HCT116 (cell line): ENCODE results near the gene ARHGEF35. TPM values are rescaled to one million over a fixed set of nuclear protein-coding genes. Genes with fewer than 3 reads are reported as not detected.
A peak's percentile ranks its signal among the peaks of the same experiment; 100 is the strongest.
"Not testable (repeated sequence)": the region's sequence is repeated elsewhere in the genome, so short reads cannot be mapped to it uniquely, and the experiment has no call there.

Experiments used
- ATAC-seq: fragments of 200-7000 bp; cut with Tn5 transposase; 2 replicates; pipeline ENCODE4 v1.9.1; 2020; ENCODE audit warnings: mild to moderate bottlenecking, moderate library complexity
- Bru-seq: library from RNA; stranded (reverse); fragments of 400-500 nt; gene quantifications from one replicate; lab custom pipeline; 2021; lab: Mats Ljungman, UMichigan
- BruChase-seq, 2 experiments: library from RNA; stranded (reverse); fragments of 400-500 nt; gene quantifications; one replicate each; lab custom pipeline; 2021; lab: Mats Ljungman, UMichigan
- BruUV-seq: library from RNA; stranded (reverse); fragments of 400-500 nt; replicated peaks from 2 replicates; lab custom pipeline; 2021; lab: Mats Ljungman, UMichigan
- CTCF ChIA-PET: fragments of 300-600 bp; sonication (Branson Sonifier 250); formaldehyde crosslinking; loops from one replicate; lab custom pipeline; 2021; ENCODE audit warnings: antibody characterized with exemption; lab: Charles Lee
- POLR2A ChIA-PET: fragments of 300-600, 350-600 bp; sonication (Branson Sonifier 250); formaldehyde crosslinking; loops from one replicate; lab custom pipeline; 2021; ENCODE audit warnings: antibody characterized with exemption; lab: Charles Lee
- RAD21 ChIA-PET, 2 experiments: fragments of 300-600 bp; sonication (Branson Sonifier 250); formaldehyde crosslinking; loops; one replicate each; lab custom pipeline; 2023; ENCODE audit warnings: low total read pairs in 2 of 2; ENCODE audit not compliant: uncharacterized antibody in 2 of 2, unreplicated experiment in 2 of 2, low non-redundant PET in 1 of 2; lab: Charles Lee
- DNase-seq: peaks from one replicate; pipeline ENCODE4 v3.0.0-alpha.2; 2010; ENCODE audit warnings: low read depth, low spot score
- H2AFZ ChIP-seq: fragments of 200-600 bp; shearing (Covaris generic), sonication (generic); 2 replicates; pipeline ENCODE4 v1.6.1; 2017; ENCODE audit warnings: low read depth, mixed run types, mixed read lengths, antibody characterized with exemption, low read length; ENCODE audit not compliant: poor library complexity, severe bottlenecking
- H3K27ac ChIP-seq: 2 replicates; pipeline ENCODE4 v1.5.1; 2012; ENCODE audit warnings: low read depth, low read length
- H3K27me3 ChIP-seq: fragments of 200-600 bp; sonication (generic); 2 replicates; pipeline ENCODE4 v1.6.1; 2016; ENCODE audit warnings: mixed run types, low read length, mixed read lengths; ENCODE audit not compliant: insufficient read depth
- H3K36me3 ChIP-seq, 2 experiments: fragments of 200-500 bp in 1 of 2; fragments of 200-600 bp in 1 of 2; sonication (Bioruptor generic) in 1 of 2; sonication (generic) in 1 of 2; 2 replicates each; pipeline versions ENCODE4 v1.5.1 to v1.6.1; 2014 to 2016; ENCODE audit warnings: low read length in 2 of 2, inconsistent platforms in 1 of 2, mixed read lengths in 1 of 2, mixed run types in 1 of 2; ENCODE audit not compliant: insufficient read depth in 2 of 2, control insufficient read depth in 1 of 2
- H3K4me1 ChIP-seq, 2 experiments: fragments of 200-600 bp in 1 of 2; sonication (generic) in 1 of 2; 2 replicates each; pipeline versions ENCODE4 v1.5.1 to v1.6.1; 2012 to 2017; ENCODE audit warnings: low read length in 2 of 2, inconsistent platforms in 1 of 2, mild to moderate bottlenecking in 1 of 2, mixed read lengths in 1 of 2, mixed run types in 1 of 2, moderate library complexity in 1 of 2; ENCODE audit not compliant: insufficient read depth in 2 of 2, control insufficient read depth in 1 of 2
- H3K4me2 ChIP-seq: fragments of 200-600 bp; sonication (generic); 2 replicates; pipeline ENCODE4 v1.6.1; 2017; ENCODE audit warnings: mixed run types, low read length, mixed read lengths
- H3K4me3 ChIP-seq, 2 experiments: fragments of 200-600 bp in 1 of 2; sonication (generic) in 1 of 2; replicated peaks in 1 of 2; 2 replicates each; pipeline ENCODE4 v1.5.1; 2011 to 2016; ENCODE audit warnings: low read length in 2 of 2, control low read depth in 1 of 2, low read depth in 1 of 2, mild to moderate bottlenecking in 1 of 2, mixed read lengths in 1 of 2, mixed run types in 1 of 2
- H3K79me2 ChIP-seq: fragments of 200-600 bp; sonication (generic); 2 replicates; pipeline ENCODE4 v1.6.1; 2017; ENCODE audit warnings: mild to moderate bottlenecking, mixed run types, low read length, moderate library complexity, mixed read lengths; ENCODE audit not compliant: insufficient read depth
- H3K9ac ChIP-seq: fragments of 200-600 bp; sonication (generic); 2 replicates; pipeline ENCODE4 v1.6.1; 2016; ENCODE audit warnings: low read length, mixed read lengths
- H3K9me2 ChIP-seq: fragments of 200-600 bp; sonication (generic), shearing (Covaris generic); 2 replicates; pipeline ENCODE4 v1.6.1; 2017; ENCODE audit warnings: mixed run types, mild to moderate bottlenecking, moderate library complexity; ENCODE audit not compliant: insufficient read depth
- H3K9me3 ChIP-seq, 2 experiments: fragments of 200-500 bp in 1 of 2; fragments of 200-600 bp in 1 of 2; sonication (Bioruptor generic) in 1 of 2; sonication (generic) in 1 of 2; 2 replicates each; pipeline ENCODE4 v1.6.1; 2014 to 2017; ENCODE audit warnings: low read length in 2 of 2, mixed read lengths in 2 of 2, inconsistent platforms in 1 of 2, low read depth in 1 of 2, mild to moderate bottlenecking in 1 of 2, mixed run types in 1 of 2, moderate library complexity in 1 of 2; ENCODE audit not compliant: control insufficient read depth in 1 of 2, insufficient read depth in 1 of 2
- H4K20me1 ChIP-seq: fragments of 200-600 bp; sonication (generic), shearing (Covaris generic); 2 replicates; pipeline ENCODE4 v1.6.1; 2017; ENCODE audit warnings: mixed run types, mild to moderate bottlenecking, moderate library complexity; ENCODE audit not compliant: insufficient read depth
- intact Hi-C: fragments of 100-400 bp; cut with micrococcal nuclease; formaldehyde crosslinking; loops from 2 replicates; pipeline ENCODE4 v1.10.0; 2022
- long read RNA-seq: library from polyadenylated mRNA; unstranded; transcript quantifications from one replicate; pipeline ENCODE4 v2.0.0, GENCODE V29; 2021; ENCODE audit not compliant: unreplicated experiment
- polyA plus RNA-seq: library from polyadenylated mRNA; unstranded; fragments of >200 nt; gene quantifications from 2 replicates; pipeline ENCODE4 v1.2.1, GENCODE V29; 2012; ENCODE audit warnings: missing spikeins
- total RNA-seq: library from RNA; stranded (reverse); gene quantifications from one replicate; pipeline ENCODE4 v1.2.1, GENCODE V29; 2021; ENCODE audit not compliant: unreplicated experiment

Gene ARHGEF35
- total RNA-seq (17.4 TPM), Bru-seq, nascent RNA (percentile 67 among the genes with signal in this experiment), BruChase-seq, experiment 1, labeled RNA remaining after a 6-hour chase (percentile 78 among the genes with signal in this experiment), BruChase-seq, experiment 2, labeled RNA remaining after a 2-hour chase (percentile 77 among the genes with signal in this experiment)
- 9.3 and 10.0 TPM in 2 replicates for polyA plus RNA-seq
- long read RNA-seq, transcript ARHGEF35-201 (2 exons, 2,431 nt): major isoform, 58 of 61 reads
- long read RNA-seq, partial matches to known transcripts: 0 of 61 reads
- long read RNA-seq, other reads (novel, unspliced or antisense): 3 of 61 reads

- H3K4me3 ChIP-seq, H3K79me2 ChIP-seq, H3K4me1 ChIP-seq, BruUV-seq, H3K27me3 ChIP-seq, H4K20me1 ChIP-seq, H3K9me2 ChIP-seq, RAD21 ChIA-PET, intact Hi-C loops, DNase-seq, POLR2A ChIA-PET, CTCF ChIA-PET, H2AFZ ChIP-seq, H3K27ac ChIP-seq, H3K36me3 ChIP-seq, H3K9me3 ChIP-seq, H3K9ac ChIP-seq: not testable (repeated sequence)
- peak within 1 kb of the TSS; percentile 37; the same call in 1 of the 2 replicates for H3K4me2 ChIP-seq
- ATAC-seq: peak; percentile 89
These were observed at the start of gene ARHGEF35 for GRCh38 chr7:144195212-144195872. TSS of gene ARHGEF35 (minus strand) at chr7:144195833. CDS start at chr7:144188383, 7,450 bp downstream.

- POLR2A ChIA-PET, H3K4me3 ChIP-seq: not testable (repeated sequence)
These were observed 49.7 kb upstream of the ARHGEF35 start for GRCh38 chr7:144245372-144245771.

DNA sequence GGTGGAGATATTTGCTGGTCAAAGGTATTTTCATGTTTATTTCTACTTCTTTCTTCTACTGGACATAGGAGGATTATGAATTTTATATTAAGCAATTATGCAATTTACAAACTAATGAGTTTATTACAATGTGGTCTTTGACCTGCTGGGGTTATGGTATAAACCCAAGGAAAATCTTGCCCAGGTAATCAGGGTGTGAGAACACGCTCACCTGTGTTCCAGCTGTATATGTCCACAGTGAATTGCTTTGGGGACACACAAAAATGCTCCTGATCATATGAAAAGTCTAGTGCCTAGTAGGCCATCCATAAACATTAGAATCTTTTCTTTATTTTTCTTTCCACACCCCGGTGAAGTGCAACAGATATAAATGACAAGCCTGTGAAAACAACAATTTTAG is 43.7 kb upstream of the ARHGEF35 start, which contains the start of gene OR2A42:
OR2A42 (minus strand) TSS at position 241 of the 400 bp plus-strand sequence. CDS start 6,762 bp downstream, outside the sequence.
- H3K79me2 ChIP-seq, POLR2A ChIA-PET, H3K9me2 ChIP-seq, H3K9ac ChIP-seq, H3K27ac ChIP-seq, H3K4me1 ChIP-seq, ATAC-seq, H3K27me3 ChIP-seq, RAD21 ChIA-PET, DNase-seq, BruUV-seq, H2AFZ ChIP-seq, H3K9me3 ChIP-seq, H3K36me3 ChIP-seq, H3K4me3 ChIP-seq, CTCF ChIA-PET, H4K20me1 ChIP-seq, H3K4me2 ChIP-seq, intact Hi-C loops: not testable (repeated sequence)

More at GRCh38 chr7:144245372-144245771, 49.7 kb upstream of the ARHGEF35 start:
- H3K79me2 ChIP-seq, H3K27me3 ChIP-seq, H3K27ac ChIP-seq, H3K36me3 ChIP-seq, H3K4me1 ChIP-seq, H3K9me3 ChIP-seq, CTCF ChIA-PET, BruUV-seq, H3K4me2 ChIP-seq, DNase-seq, RAD21 ChIA-PET, intact Hi-C loops, H2AFZ ChIP-seq, H3K9me2 ChIP-seq, H4K20me1 ChIP-seq, H3K9ac ChIP-seq: not testable (repeated sequence)
- peak; percentile 56; the same call in 1 of the 2 replicates for ATAC-seq

GRCh38 chr7:144238530-144239082 is 43.0 kb upstream of the ARHGEF35 start:
- H3K27ac ChIP-seq, RAD21 ChIA-PET, intact Hi-C loops, H3K79me2 ChIP-seq, H3K36me3 ChIP-seq, BruUV-seq, H3K9ac ChIP-seq, H3K4me1 ChIP-seq, H3K4me3 ChIP-seq, POLR2A ChIA-PET, DNase-seq, H3K4me2 ChIP-seq, CTCF ChIA-PET, ATAC-seq, H3K9me2 ChIP-seq, H3K27me3 ChIP-seq, H2AFZ ChIP-seq, H3K9me3 ChIP-seq, H4K20me1 ChIP-seq: not testable (repeated sequence)
